Measurements from ENCODE around the gene SREBF2.

Gene SREBF2

DNA sequence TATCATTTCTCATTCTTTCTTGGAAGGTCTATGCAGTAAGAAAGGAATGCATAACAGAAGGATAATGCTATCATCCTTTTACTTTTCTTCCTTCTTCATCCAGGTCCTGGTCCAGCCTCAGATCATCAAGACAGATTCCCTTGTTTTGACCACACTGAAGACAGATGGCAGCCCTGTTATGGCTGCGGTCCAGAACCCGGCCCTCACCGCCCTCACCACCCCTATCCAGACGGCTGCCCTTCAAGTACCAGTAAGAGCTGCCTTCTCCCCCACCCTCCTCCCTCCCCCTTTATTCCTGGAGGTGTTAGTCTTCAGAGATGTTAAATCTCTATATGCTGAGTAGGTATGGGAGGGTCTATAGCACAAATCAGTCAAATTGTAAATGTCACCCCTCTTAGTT, 37.9 kb downstream of the SREBF2 start:
- H3K4me1 Mint-ChIP-seq = no peaks in the 10 kb centered on the region
- H3K27me3 Mint-ChIP-seq (ENCODE audit: low read depth) = no peaks in the 10 kb centered on the region
- H3K27ac Mint-ChIP-seq = no peak overlapping the region
- no peak overlapping the region for H3K4me3 Mint-ChIP-seq
- H3K9me3 Mint-ChIP-seq = no peaks in the 10 kb centered on the region
- TF ChIP-seq CTCF (IDR thresholded peaks at IDR 0.05; ENCODE audit: unreplicated experiment in 3 of 3) = no peak
- peaks cover 64% of the 10 kb centered on the region for H3K36me3 Mint-ChIP-seq (ENCODE audit: low read depth)

DNA sequence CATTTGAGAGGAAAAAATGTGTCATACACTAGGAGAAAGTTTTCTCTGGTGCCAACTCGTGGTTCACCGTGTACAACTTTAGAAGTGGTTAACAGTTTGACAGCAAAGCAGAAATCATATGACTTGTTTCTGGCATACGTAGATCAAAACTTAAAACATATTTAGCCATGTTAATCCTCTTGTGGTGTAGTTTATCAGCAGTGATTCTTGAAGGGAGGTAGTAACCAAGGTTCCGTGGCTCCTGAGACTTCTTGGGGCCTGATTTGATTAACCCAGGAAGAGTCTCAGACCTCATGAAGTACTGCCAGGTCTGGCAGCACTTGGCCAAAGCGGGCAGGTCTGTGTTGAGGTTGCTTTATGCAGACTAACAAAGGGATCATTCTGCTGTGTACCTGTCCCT, 40.5 kb downstream of the SREBF2 start:
- no peaks in the 10 kb centered on the region for H3K27me3 Mint-ChIP-seq (ENCODE audit: low read depth)
- peaks cover 66% of the 10 kb centered on the region for H3K36me3 Mint-ChIP-seq (ENCODE audit: low read depth)
- no peaks in the 10 kb centered on the region for H3K9me3 Mint-ChIP-seq
- H3K27ac Mint-ChIP-seq = no peak overlapping the region
- H3K4me1 Mint-ChIP-seq = no peaks in the 10 kb centered on the region
- H3K4me3 Mint-ChIP-seq = no peak overlapping the region
- no peak for TF ChIP-seq CTCF (IDR thresholded peaks at IDR 0.05; ENCODE audit: unreplicated experiment in 3 of 3)

DNA sequence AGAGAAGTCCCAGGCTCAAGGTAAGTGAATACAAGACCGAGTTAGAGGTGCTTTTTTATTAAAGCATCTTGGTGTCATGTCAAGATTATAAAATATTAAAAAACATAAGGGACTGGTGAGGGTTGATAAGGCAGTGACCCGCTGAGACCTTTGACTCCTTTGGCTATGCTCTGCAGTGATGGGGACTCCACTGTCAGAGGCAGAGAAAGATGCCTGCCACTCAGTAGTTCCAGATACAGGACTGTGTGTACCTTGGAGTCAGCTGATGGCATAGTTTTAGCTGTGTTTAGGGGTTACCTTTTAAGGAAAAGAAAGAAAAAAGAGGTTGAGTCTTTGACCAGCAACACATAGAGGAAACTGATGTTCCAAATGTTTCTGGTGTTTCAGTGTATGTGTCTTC, 41.2 kb downstream of the SREBF2 start:
- Mint-ChIP-seq H3K27ac (no peak overlapping the region), H3K27me3 (ENCODE audit: low read depth) (no peaks in the 10 kb centered on the region), H3K9me3 (no peaks in the 10 kb centered on the region), H3K36me3 (ENCODE audit: low read depth) (peaks cover 64% of the 10 kb centered on the region), H3K4me3 (no peak overlapping the region), H3K4me1 (no peaks in the 10 kb centered on the region)
- TF ChIP-seq CTCF (IDR thresholded peaks at IDR 0.05; ENCODE audit: unreplicated experiment in 3 of 3) = no peak

GRCh38 chr22:41875531-41876270, 42.8 kb downstream of the SREBF2 start:
- Mint-ChIP-seq H3K4me3 (no peak overlapping the region), H3K4me1 (no peaks in the 10 kb centered on the region), H3K9me3 (no peaks in the 10 kb centered on the region), H3K27me3 (ENCODE audit: low read depth) (no peaks in the 10 kb centered on the region), H3K36me3 (ENCODE audit: low read depth) (peaks cover 66% of the 10 kb centered on the region), H3K27ac (no peak overlapping the region)
- no peak for TF ChIP-seq CTCF (IDR thresholded peaks at IDR 0.05; ENCODE audit: unreplicated experiment in 3 of 3)

DNA sequence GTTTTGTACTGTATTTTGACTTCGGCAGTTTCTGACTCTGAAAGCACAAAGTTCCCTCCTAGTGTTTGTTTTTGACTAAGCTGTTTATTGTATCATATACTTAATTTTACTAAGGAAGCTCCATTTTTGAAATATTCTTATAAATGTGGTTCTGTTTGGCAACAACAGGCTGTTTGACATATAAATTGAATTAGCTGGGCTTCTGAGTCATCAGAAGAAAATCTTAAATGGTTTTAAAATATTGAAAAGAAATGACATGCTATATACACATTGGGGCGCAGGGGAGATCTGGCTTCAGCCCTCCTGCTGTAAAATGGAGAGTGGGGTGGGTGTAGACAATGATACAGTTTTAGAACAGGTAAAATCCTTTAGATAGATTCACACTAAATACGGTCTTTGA, 43.4 kb downstream of the SREBF2 start:
- no peaks in the 10 kb centered on the region for H3K9me3 Mint-ChIP-seq
- TF ChIP-seq CTCF (IDR thresholded peaks at IDR 0.05; ENCODE audit: unreplicated experiment in 3 of 3) = no peak
- H3K27ac Mint-ChIP-seq = no peak overlapping the region
- H3K36me3 Mint-ChIP-seq (ENCODE audit: low read depth) = peaks cover 65% of the 10 kb centered on the region
- no peaks in the 10 kb centered on the region for H3K27me3 Mint-ChIP-seq (ENCODE audit: low read depth)
- peaks cover 3% of the 10 kb centered on the region for H3K4me1 Mint-ChIP-seq
- no peak overlapping the region for H3K4me3 Mint-ChIP-seq

GRCh38 chr22:41876675-41877074, 43.8 kb downstream of the SREBF2 start:
- no peaks in the 10 kb centered on the region for H3K9me3 Mint-ChIP-seq
- H3K4me3 Mint-ChIP-seq = no peak overlapping the region
- H3K4me1 Mint-ChIP-seq = peaks cover 5% of the 10 kb centered on the region
- no peak for TF ChIP-seq CTCF (IDR thresholded peaks at IDR 0.05; ENCODE audit: unreplicated experiment in 3 of 3)
- H3K36me3 Mint-ChIP-seq (ENCODE audit: low read depth) = peaks cover 68% of the 10 kb centered on the region
- no peak overlapping the region for H3K27ac Mint-ChIP-seq
- H3K27me3 Mint-ChIP-seq (ENCODE audit: low read depth) = no peaks in the 10 kb centered on the region

Data from nephron (organoid).